ENCODE measurements around the gene ARHGAP19. TPM values are rescaled to one million over a fixed set of nuclear protein-coding genes. Genes with fewer than 3 reads are reported as not detected.

ARHGAP19 gene
- total RNA-seq, 4 donors from 2014 or later = 7.0 to 11.0 (median 8.5) TPM

DNA sequence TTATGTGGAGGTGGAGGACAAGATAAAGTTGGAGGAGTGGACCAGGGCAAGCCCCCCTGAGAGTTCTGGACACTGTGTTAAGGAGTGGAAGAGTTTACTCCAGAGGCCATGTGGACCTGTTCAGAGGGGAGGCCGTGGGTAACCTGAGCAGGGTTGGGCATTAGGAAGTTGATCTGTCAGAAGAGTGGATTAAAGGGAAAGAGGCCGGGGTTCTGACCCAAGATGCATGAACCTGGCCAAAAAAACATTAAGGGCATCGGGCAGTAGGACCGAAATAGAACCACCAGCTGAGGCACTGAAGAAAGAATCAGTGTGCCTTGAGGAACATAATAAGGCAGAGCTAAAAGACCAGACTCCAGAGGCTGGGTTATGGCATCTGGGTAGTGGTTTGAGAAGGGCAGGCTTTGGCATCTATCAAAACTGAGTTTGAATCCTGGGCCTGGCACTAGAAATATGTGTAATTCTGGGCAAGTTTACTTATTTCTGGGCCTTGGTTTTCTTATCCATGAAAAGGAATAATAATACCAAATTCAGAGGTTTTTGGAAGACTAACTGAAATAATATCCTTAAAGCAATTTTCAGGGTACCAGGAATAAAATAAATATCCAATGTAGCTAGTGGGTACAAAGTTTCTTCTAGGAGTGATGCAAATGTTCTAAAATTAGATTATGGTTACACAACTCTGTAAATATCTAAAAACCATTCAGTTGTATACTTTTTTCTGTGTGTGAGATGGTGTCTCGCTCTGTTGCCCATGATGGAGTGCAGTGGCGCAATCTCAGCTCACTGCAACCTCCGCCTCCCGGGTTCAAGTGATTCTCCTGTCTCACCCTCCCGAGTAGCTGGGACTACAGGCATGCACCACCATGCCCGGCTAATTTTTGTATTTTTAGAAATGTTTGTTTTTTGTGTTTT, 15.7 kb upstream of the ARHGAP19 start:
- TF ChIP-seq POLR2A (IDR thresholded peaks at IDR 0.05) = no peak
- intact Hi-C loops (cut with DNase I) = no loop called here
- 60 to 66% methylated on average over 10 of the region's 10 CpGs for WGBS, 2 donors

GRCh38 chr10:97307441-97307840, 15.0 kb upstream of the ARHGAP19 start:
- no peak for DNase-seq
- H3K27me3 ChIP-seq = no peaks in the 10 kb centered on the region
- no peaks in the 10 kb centered on the region for H3K9me3 ChIP-seq
- H3K4me3 ChIP-seq (replicated peaks in 1 of 3) = no peak overlapping the region
- no peaks in the 10 kb centered on the region for H3K36me3 ChIP-seq
- no peaks in the 10 kb centered on the region for H3K4me1 ChIP-seq
- no peak for TF ChIP-seq CTCF (IDR thresholded peaks at IDR 0.05)
- TF ChIP-seq POLR2A (IDR thresholded peaks at IDR 0.05) = no peak
- WGBS, 2 donors = 95 to 97% methylated on average over 1 of the region's 1 CpG
- intact Hi-C loops (cut with DNase I) = no loop called here
- no peak overlapping the region for H3K27ac ChIP-seq

More for the DNA sequence above, 15.7 kb upstream of the ARHGAP19 start:
- H3K27ac ChIP-seq = no peak overlapping the region
- no peak overlapping the region for H3K4me3 ChIP-seq (replicated peaks in 1 of 3)
- H3K4me1 ChIP-seq = no peaks in the 10 kb centered on the region
- H3K9me3 ChIP-seq = no peaks in the 10 kb centered on the region
- no peaks in the 10 kb centered on the region for H3K27me3 ChIP-seq
- H3K36me3 ChIP-seq = no peaks in the 10 kb centered on the region
- peak in 1 of 2 donors; percentile 15 for DNase-seq

DNA sequence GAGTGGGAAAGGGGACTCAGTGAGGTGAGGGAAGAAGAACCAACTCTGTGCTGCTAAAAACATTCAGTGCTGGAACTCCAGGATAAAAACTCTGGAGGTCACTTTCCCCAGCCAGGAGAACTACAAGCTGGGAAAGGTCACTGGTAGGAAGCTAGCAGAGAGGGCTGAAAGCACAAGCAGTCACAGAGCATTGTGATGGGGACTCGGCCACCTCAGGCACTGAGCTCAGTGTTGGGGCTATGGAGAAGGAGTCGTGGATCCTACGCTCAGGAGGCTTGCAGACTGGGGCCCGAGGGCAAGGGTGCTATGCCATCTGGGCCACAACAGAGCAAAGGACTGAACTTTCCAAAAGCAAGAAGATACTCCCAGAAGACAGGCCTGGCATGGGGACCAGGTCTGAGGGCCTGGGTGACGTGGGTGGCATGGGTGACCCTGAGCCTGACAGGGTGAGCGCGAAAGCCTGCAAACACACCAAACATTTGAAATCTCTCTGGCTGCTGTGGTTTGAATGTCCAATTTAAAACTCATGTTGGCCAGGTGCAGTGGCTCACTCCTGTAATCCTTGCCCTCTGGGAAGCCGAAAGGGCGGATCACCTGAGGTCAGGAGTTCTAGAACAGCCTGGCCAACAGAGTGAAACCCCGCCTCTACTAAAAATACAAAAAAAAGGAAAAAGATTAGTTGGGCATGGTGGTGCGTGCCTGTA, 9.8 kb upstream of the ARHGAP19 start:
- Histone ChIP-seq H3K4me1 (no peaks in the 10 kb centered on the region), H3K9me3 (no peaks in the 10 kb centered on the region), H3K4me3 (replicated peaks in 1 of 3) (no peak overlapping the region), H3K36me3 (no peaks in the 10 kb centered on the region), H3K27ac (no peak overlapping the region), H3K27me3 (no peaks in the 10 kb centered on the region)
- 94 to 97% methylated on average over 9 to 11 of the region's 11 CpGs for WGBS, 2 donors
- intact Hi-C loops (cut with DNase I) = no loop called here
- TF ChIP-seq CTCF (IDR thresholded peaks at IDR 0.05) (no peak), POLR2A (IDR thresholded peaks at IDR 0.05) (no peak)
- no peak for DNase-seq

DNA sequence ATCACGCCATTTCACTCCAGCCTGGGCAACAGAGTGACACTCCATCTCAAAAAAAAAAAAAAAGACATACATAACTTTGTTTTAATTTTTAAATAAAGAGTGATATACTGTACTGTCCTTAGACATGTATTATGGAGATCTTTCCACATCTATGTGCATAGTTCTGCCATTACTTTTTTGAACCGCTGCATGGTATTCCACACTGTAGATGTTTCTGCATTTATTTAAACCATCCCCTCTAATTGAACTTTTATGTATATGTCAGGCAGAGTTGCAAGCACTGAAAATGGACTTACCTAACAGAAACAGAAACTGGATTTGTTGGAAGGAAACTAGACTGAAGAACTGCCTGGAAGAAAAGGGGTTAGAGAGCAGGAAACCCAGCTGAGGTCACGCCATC, 8.5 kb upstream of the ARHGAP19 start:
- TF ChIP-seq CTCF (IDR thresholded peaks at IDR 0.05) = no peak
- Histone ChIP-seq H3K4me1 (no peaks in the 10 kb centered on the region), H3K27me3 (no peaks in the 10 kb centered on the region), H3K4me3 (replicated peaks in 1 of 3) (no peak overlapping the region), H3K36me3 (no peaks in the 10 kb centered on the region), H3K9me3 (no peaks in the 10 kb centered on the region), H3K27ac (no peak overlapping the region)
- 89 to 93% methylated on average over 3 of the region's 3 CpGs for WGBS, 2 donors
- intact Hi-C loops (cut with DNase I) = no loop called here
- DNase-seq = no peak

- intact Hi-C loops (cut with DNase I) = no loop called here
- Histone ChIP-seq H3K36me3 (no peaks in the 10 kb centered on the region), H3K27ac (no peak overlapping the region), H3K9me3 (no peaks in the 10 kb centered on the region), H3K4me1 (no peaks in the 10 kb centered on the region), H3K4me3 (replicated peaks in 1 of 3) (no peak overlapping the region), H3K27me3 (no peaks in the 10 kb centered on the region)
- no peak for DNase-seq
- TF ChIP-seq POLR2A (IDR thresholded peaks at IDR 0.05) (no peak), CTCF (IDR thresholded peaks at IDR 0.05) (no peak)
- 66 to 67% methylated on average over 3 of the region's 3 CpGs for WGBS, 2 donors
Measured at GRCh38 chr10:97298223-97298571, 5.8 kb upstream of the ARHGAP19 start.

Data from thyroid gland (tissue), 4 donors.